HepG2 (cell line): ENCODE data around the gene PPP4R1. TPM values are rescaled to one million over a fixed set of nuclear protein-coding genes. Genes with fewer than 3 reads are reported as not detected.

Experiments used
- FOSL1 ChIP-seq: sonication (generic); formaldehyde crosslinking; IDR thresholded peaks from 2 replicates; pipeline ENCODE4 v1.9.0; 2021; ENCODE audit warnings: missing genetic modification reagents, borderline replicate concordance
- KAT7 ChIP-seq: IDR thresholded peaks from 2 replicates; pipeline ENCODE4 v1.6.1; 2018; ENCODE audit warnings: borderline replicate concordance, missing compliant biosample characterization
- PHB2 ChIP-seq: fragments of 450-650 bp; IDR thresholded peaks from 2 replicates; pipeline ENCODE4 v1.6.1; 2018; ENCODE audit not compliant: partially characterized antibody
- SMARCC2 ChIP-seq: fragments of 450-650 bp; IDR thresholded peaks from 2 replicates; pipeline ENCODE4 v1.6.1; 2017; ENCODE audit warnings: antibody characterized with exemption, mild to moderate bottlenecking
- YY1 ChIP-seq: IDR thresholded peaks from 2 replicates; pipeline ENCODE4 v1.6.1; 2011; ENCODE audit warnings: low read length, low read depth, moderate library complexity, mild to moderate bottlenecking; ENCODE audit not compliant: insufficient read depth, insufficient replicate concordance
- ZBTB21 ChIP-seq: sonication (generic); formaldehyde crosslinking; IDR thresholded peaks from 2 replicates; pipeline ENCODE4 v1.4.0; 2020; ENCODE audit warnings: missing genetic modification reagents
- ZNF354B ChIP-seq: sonication (generic); formaldehyde crosslinking; IDR thresholded peaks from 2 replicates; pipeline ENCODE4 v1.8.0; 2022; ENCODE audit warnings: mild to moderate bottlenecking, missing genetic modification reagents
- ZNF556 ChIP-seq: sonication (generic); formaldehyde crosslinking; IDR thresholded peaks from 2 replicates; pipeline ENCODE4 v1.4.0; 2020; ENCODE audit warnings: mild to moderate bottlenecking, missing genetic modification reagents, borderline replicate concordance
- ZNF644 ChIP-seq: IDR thresholded peaks from 2 replicates; pipeline ENCODE4 v1.6.1; 2016; ENCODE audit warnings: low read depth
- ZSCAN9 ChIP-seq: IDR thresholded peaks from 2 replicates; pipeline ENCODE4 v1.6.1; 2016; ENCODE audit warnings: borderline replicate concordance
- polyA plus RNA-seq, 8 experiments: library from polyadenylated mRNA; depleted of rRNA in 3 of 8; stranded (reverse) in 7 of 8; unstranded in 1 of 8; fragments of >200 nt; fragmentation: Illumina TruSeq in 4 of 8; extraction: Trizol in 4 of 8; gene quantifications; 2 replicates each; pipeline versions ENCODE4 v1.2.1 to v1.2.3, GENCODE V29; 2011 to 2016; ENCODE audit warnings: low read depth in 4 of 8, missing spikeins in 1 of 8, mixed read lengths in 1 of 8; ENCODE audit not compliant: insufficient read depth in 1 of 8
- total RNA-seq, 5 experiments: library from RNA; depleted of rRNA; stranded (reverse); fragments of >200 nt; fragmentation: Illumina TruSeq; extraction: Trizol; gene quantifications; 2 replicates each; pipeline ENCODE4 v1.2.3, GENCODE V29; 2016; ENCODE audit warnings: low read depth in 1 of 5
- TF ChIP-seq, protein P1 (sequence below): sonication (generic); formaldehyde crosslinking; conservative IDR thresholded peaks from 2 replicates; pipeline ENCODE4 v1.8.0; 2022; ENCODE audit warnings: low read depth, missing genetic modification reagents
- TF ChIP-seq, protein P2 (sequence below): sonication (generic); formaldehyde crosslinking; IDR thresholded peaks from 2 replicates; pipeline ENCODE4 v1.9.0; 2022; ENCODE audit warnings: missing genetic modification reagents, mild to moderate bottlenecking, borderline replicate concordance
- TF ChIP-seq, protein P3 (sequence below): sonication (generic); formaldehyde crosslinking; IDR thresholded peaks from 2 replicates; pipeline ENCODE4 v1.5.0; 2020; ENCODE audit warnings: missing genetic modification reagents
- TF ChIP-seq, protein P4 (sequence below): IDR thresholded peaks from 2 replicates; pipeline ENCODE4 v1.6.1; 2016; ENCODE audit warnings: missing biosample characterization, missing genetic modification reagents, low read depth
- TF ChIP-seq, protein P5 (sequence below): IDR thresholded peaks from 2 replicates; pipeline ENCODE4 v1.4.0; 2020; ENCODE audit warnings: mild to moderate bottlenecking, missing genetic modification reagents
- TF ChIP-seq, protein P6 (sequence below): sonication (generic); formaldehyde crosslinking; IDR thresholded peaks from 2 replicates; pipeline ENCODE4 v1.4.0; 2020; ENCODE audit warnings: missing genetic modification reagents

The PPP4R1 gene
- total and polyA plus RNA-seq, 2 of the 13 experiments (the other 11 are each of a cell fraction or from before 2014, with no cell fraction given), result 66.5 to 72.4 TPM

DNA sequence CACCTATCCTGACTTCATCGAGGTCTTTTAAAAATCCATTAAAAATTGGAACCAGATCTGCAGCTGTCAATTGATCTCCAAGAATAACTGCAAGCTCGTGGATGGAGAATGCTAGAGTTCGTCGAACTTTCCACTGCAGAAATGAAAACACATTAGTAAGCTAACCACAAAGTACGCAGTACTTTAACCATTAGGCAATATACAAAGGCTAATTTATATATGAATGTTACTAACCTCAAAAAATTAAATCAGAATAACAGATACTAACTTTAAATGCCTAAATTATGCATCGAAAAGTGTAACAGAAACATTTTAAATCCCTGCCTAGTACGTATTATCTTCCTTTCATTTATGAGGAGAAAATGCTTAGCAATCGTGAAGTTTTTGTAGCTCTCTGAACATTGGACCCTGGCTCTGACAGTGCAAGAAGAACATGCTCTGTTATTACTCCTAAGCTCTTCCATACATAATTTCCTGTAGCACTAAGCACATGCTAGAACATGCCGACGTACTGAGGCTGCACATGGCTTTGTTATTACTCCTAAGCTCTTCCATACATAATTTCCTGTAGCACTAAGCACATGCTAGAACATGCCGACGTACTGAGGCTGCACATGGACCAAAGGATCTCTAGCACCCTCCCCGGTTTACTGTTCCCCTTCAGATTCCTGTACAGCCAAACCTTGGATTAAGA is 57.0 kb downstream of the PPP4R1 start (continued):
- TF ChIP-seq, protein P1, sequence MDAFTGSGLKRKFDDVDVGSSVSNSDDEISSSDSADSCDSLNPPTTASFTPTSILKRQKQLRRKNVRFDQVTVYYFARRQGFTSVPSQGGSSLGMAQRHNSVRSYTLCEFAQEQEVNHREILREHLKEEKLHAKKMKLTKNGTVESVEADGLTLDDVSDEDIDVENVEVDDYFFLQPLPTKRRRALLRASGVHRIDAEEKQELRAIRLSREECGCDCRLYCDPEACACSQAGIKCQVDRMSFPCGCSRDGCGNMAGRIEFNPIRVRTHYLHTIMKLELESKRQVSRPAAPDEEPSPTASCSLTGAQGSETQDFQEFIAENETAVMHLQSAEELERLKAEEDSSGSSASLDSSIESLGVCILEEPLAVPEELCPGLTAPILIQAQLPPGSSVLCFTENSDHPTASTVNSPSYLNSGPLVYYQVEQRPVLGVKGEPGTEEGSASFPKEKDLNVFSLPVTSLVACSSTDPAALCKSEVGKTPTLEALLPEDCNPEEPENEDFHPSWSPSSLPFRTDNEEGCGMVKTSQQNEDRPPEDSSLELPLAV, result no peak
- TF ChIP-seq SMARCC2 (no peak), ZNF644 (CRISPR knock-in tag) (no peak), KAT7 (peak; percentile 42; the same call in 1 of the 2 replicates), ZSCAN9 (CRISPR knock-in tag) (no peak), PHB2 (no peak), ZBTB21 (CRISPR knock-in tag) (no peak), YY1 (no peak), FOSL1 (no peak), ZNF354B (no peak), ZNF556 (CRISPR knock-in tag) (no peak)
- TF ChIP-seq, protein P2, sequence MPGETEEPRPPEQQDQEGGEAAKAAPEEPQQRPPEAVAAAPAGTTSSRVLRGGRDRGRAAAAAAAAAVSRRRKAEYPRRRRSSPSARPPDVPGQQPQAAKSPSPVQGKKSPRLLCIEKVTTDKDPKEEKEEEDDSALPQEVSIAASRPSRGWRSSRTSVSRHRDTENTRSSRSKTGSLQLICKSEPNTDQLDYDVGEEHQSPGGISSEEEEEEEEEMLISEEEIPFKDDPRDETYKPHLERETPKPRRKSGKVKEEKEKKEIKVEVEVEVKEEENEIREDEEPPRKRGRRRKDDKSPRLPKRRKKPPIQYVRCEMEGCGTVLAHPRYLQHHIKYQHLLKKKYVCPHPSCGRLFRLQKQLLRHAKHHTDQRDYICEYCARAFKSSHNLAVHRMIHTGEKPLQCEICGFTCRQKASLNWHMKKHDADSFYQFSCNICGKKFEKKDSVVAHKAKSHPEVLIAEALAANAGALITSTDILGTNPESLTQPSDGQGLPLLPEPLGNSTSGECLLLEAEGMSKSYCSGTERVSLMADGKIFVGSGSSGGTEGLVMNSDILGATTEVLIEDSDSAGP (CRISPR knock-in tag), result no peak
- TF ChIP-seq, protein P3, sequence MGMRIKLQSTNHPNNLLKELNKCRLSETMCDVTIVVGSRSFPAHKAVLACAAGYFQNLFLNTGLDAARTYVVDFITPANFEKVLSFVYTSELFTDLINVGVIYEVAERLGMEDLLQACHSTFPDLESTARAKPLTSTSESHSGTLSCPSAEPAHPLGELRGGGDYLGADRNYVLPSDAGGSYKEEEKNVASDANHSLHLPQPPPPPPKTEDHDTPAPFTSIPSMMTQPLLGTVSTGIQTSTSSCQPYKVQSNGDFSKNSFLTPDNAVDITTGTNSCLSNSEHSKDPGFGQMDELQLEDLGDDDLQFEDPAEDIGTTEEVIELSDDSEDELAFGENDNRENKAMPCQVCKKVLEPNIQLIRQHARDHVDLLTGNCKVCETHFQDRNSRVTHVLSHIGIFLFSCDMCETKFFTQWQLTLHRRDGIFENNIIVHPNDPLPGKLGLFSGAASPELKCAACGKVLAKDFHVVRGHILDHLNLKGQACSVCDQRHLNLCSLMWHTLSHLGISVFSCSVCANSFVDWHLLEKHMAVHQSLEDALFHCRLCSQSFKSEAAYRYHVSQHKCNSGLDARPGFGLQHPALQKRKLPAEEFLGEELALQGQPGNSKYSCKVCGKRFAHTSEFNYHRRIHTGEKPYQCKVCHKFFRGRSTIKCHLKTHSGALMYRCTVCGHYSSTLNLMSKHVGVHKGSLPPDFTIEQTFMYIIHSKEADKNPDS (CRISPR knock-in tag), result peak; percentile 85
- TF ChIP-seq, protein P4, sequence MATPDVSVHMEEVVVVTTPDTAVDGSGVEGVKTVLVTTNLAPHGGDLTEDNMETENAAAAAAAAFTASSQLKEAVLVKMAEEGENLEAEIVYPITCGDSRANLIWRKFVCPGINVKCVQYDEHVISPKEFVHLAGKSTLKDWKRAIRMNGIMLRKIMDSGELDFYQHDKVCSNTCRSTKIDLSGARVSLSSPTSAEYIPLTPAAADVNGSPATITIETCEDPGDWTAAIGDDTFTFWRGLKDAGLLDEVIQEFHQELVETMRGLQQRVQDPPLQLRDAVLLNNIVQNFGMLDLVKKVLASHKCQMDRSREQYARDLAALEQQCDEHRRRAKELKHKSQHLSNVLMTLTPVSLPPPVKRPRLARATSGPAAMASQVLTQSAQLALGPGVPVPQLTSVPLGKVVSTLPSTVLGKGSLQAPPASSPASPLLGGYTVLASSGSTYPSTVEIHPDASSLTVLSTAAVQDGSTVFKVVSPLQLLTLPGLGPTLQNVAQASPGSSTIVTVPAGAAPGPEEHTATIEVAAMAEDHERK (CRISPR knock-in tag), result no peak
- TF ChIP-seq, protein P5, sequence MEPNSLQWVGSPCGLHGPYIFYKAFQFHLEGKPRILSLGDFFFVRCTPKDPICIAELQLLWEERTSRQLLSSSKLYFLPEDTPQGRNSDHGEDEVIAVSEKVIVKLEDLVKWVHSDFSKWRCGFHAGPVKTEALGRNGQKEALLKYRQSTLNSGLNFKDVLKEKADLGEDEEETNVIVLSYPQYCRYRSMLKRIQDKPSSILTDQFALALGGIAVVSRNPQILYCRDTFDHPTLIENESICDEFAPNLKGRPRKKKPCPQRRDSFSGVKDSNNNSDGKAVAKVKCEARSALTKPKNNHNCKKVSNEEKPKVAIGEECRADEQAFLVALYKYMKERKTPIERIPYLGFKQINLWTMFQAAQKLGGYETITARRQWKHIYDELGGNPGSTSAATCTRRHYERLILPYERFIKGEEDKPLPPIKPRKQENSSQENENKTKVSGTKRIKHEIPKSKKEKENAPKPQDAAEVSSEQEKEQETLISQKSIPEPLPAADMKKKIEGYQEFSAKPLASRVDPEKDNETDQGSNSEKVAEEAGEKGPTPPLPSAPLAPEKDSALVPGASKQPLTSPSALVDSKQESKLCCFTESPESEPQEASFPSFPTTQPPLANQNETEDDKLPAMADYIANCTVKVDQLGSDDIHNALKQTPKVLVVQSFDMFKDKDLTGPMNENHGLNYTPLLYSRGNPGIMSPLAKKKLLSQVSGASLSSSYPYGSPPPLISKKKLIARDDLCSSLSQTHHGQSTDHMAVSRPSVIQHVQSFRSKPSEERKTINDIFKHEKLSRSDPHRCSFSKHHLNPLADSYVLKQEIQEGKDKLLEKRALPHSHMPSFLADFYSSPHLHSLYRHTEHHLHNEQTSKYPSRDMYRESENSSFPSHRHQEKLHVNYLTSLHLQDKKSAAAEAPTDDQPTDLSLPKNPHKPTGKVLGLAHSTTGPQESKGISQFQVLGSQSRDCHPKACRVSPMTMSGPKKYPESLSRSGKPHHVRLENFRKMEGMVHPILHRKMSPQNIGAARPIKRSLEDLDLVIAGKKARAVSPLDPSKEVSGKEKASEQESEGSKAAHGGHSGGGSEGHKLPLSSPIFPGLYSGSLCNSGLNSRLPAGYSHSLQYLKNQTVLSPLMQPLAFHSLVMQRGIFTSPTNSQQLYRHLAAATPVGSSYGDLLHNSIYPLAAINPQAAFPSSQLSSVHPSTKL (CRISPR knock-in tag), result peak; percentile 56; the same call in 1 of the 2 replicates
- TF ChIP-seq, protein P6, sequence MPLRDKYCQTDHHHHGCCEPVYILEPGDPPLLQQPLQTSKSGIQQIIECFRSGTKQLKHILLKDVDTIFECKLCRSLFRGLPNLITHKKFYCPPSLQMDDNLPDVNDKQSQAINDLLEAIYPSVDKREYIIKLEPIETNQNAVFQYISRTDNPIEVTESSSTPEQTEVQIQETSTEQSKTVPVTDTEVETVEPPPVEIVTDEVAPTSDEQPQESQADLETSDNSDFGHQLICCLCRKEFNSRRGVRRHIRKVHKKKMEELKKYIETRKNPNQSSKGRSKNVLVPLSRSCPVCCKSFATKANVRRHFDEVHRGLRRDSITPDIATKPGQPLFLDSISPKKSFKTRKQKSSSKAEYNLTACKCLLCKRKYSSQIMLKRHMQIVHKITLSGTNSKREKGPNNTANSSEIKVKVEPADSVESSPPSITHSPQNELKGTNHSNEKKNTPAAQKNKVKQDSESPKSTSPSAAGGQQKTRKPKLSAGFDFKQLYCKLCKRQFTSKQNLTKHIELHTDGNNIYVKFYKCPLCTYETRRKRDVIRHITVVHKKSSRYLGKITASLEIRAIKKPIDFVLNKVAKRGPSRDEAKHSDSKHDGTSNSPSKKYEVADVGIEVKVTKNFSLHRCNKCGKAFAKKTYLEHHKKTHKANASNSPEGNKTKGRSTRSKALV (CRISPR knock-in tag), result no peak
